NCI-H2227 (cell line): ENCODE data around the gene C10orf71.

Experiments
- DNase-seq: peaks from one replicate; lab custom pipeline; 2025; ENCODE audit not compliant: unreplicated experiment; lab: John Stamatoyannopoulos, UW

Gene C10orf71

GRCh38 chr10:49290607-49291006 lies 8.4 kb upstream of the C10orf71 start:
- no peak for DNase-seq

GRCh38 chr10:49292565-49293207 lies 6.3 kb upstream of the C10orf71 start:
- no peak for DNase-seq

- no peak for DNase-seq
Observed at GRCh38 chr10:49293208-49293603, 5.8 kb upstream of the C10orf71 start.

GRCh38 chr10:49294731-49295130 lies 4.2 kb upstream of the C10orf71 start:
- no peak for DNase-seq

GRCh38 chr10:49295297-49295696 lies 3.7 kb upstream of the C10orf71 start:
- DNase-seq = no peak

- DNase-seq = no peak
Observed at GRCh38 chr10:49296382-49296781, 2.6 kb upstream of the C10orf71 start.

GRCh38 chr10:49296836-49297235 lies 2.1 kb upstream of the C10orf71 start:
- no peak for DNase-seq

- DNase-seq = no peak
Observed at GRCh38 chr10:49297818-49298670, 926 bp upstream of the C10orf71 start.

- DNase-seq = no peak
Observed at GRCh38 chr10:49298671-49298982, 343 bp upstream of the C10orf71 start.

- no peak for DNase-seq
Observed at GRCh38 chr10:49299816-49300139, 808 bp downstream of the C10orf71 start.

GRCh38 chr10:49300140-49300974 lies 1.4 kb downstream of the C10orf71 start:
- DNase-seq = no peak

GRCh38 chr10:49301302-49301701 lies 2.3 kb downstream of the C10orf71 start:
- no peak for DNase-seq

- no peak for DNase-seq
Observed at GRCh38 chr10:49302088-49302487, 3.1 kb downstream of the C10orf71 start.

- no peak for DNase-seq
Observed at GRCh38 chr10:49303711-49304110, 4.7 kb downstream of the C10orf71 start.

GRCh38 chr10:49304137-49304536 lies 5.2 kb downstream of the C10orf71 start:
- DNase-seq = no peak

- no peak for DNase-seq
Observed at GRCh38 chr10:49307921-49308320, 9.0 kb downstream of the C10orf71 start.

GRCh38 chr10:49308881-49309280 lies 9.9 kb downstream of the C10orf71 start:
- no peak for DNase-seq

- DNase-seq = no peak
Observed at GRCh38 chr10:49309691-49310411, 10.9 kb downstream of the C10orf71 start.

GRCh38 chr10:49310460-49310859 lies 11.5 kb downstream of the C10orf71 start:
- no peak for DNase-seq

GRCh38 chr10:49310901-49311554 lies 12.1 kb downstream of the C10orf71 start:
- DNase-seq = no peak
